ENCODE data around the gene TTLL13. TPM values are rescaled to one million over a fixed set of nuclear protein-coding genes. Genes with fewer than 3 reads are reported as not detected.
"Not testable (repeated sequence)": the region's sequence is repeated elsewhere in the genome, so short reads cannot be mapped to it uniquely, and the experiment has no call there.

TTLL13 gene
- total RNA-seq, 1 donor from 2014 or later: not detected

DNA sequence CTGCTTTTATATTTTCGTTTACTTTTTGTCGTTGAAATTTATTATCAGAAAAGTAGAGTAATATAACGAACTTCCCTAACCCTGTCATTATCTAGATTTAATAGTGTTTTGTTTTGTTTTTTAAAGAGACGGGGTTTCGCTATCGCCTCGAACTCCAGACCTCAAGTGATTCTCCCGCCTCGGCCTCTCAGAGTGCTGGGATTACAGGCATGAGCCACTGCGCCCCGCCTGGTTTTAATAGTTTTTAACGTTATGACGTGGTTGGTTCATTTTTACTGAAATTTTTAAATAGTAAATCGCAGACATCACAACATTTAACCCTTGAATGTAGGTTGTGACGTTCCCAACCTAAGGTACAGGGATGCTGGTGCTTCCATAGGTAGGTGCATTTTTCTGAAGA, 17.1 kb downstream of the TTLL13 start:
- peaks cover 13% of the 10 kb centered on the region for H3K36me3 Mint-ChIP-seq (ENCODE audit: low read depth)
- H3K4me3 Mint-ChIP-seq (ENCODE audit: unreplicated experiment): peak overlapping the region; percentile 94
- H3K27me3 Mint-ChIP-seq (ENCODE audit: low read depth): no peaks in the 10 kb centered on the region
- peak overlapping the region; percentile 96 for H3K27ac Mint-ChIP-seq (ENCODE audit: unreplicated experiment)
- peaks cover 46% of the 10 kb centered on the region for H3K4me1 Mint-ChIP-seq (ENCODE audit: low read depth)
- TF ChIP-seq CTCF (IDR thresholded peaks at IDR 0.05): peak; percentile 13
- no peaks in the 10 kb centered on the region for H3K9me3 Mint-ChIP-seq (ENCODE audit: low read depth)
- DNase-seq (ENCODE audit: low spot score): no peak

DNA sequence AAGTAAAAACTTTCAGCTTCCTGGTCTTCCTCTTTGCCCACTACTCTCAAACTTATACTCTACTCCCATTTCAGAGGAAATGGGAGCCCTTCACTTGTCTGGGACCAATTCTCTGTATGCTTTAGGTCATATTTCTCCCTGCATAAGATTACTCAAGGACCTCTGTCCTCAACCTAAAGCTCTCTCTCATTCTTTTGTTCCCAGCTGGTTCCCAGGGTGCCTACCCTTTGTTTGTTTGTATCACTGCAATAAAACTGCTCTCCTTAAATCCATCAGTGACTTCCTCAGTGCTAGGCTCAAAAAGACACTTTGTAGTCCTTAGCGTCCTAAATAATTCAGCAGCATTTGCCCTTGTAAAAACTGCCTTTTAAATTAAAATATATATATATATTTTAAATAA, 19.1 kb downstream of the TTLL13 start:
- H3K27ac Mint-ChIP-seq (ENCODE audit: unreplicated experiment): peak overlapping the region; percentile 55
- H3K4me3 Mint-ChIP-seq (ENCODE audit: unreplicated experiment): peak overlapping the region; percentile 62
- H3K36me3 Mint-ChIP-seq (ENCODE audit: low read depth): peaks cover 19% of the 10 kb centered on the region
- no peak for TF ChIP-seq CTCF (IDR thresholded peaks at IDR 0.05)
- H3K4me1 Mint-ChIP-seq (ENCODE audit: low read depth): peaks cover 46% of the 10 kb centered on the region
- H3K9me3 Mint-ChIP-seq (ENCODE audit: low read depth): no peaks in the 10 kb centered on the region
- no peaks in the 10 kb centered on the region for H3K27me3 Mint-ChIP-seq (ENCODE audit: low read depth)
- no peak for DNase-seq (ENCODE audit: low spot score)

DNA sequence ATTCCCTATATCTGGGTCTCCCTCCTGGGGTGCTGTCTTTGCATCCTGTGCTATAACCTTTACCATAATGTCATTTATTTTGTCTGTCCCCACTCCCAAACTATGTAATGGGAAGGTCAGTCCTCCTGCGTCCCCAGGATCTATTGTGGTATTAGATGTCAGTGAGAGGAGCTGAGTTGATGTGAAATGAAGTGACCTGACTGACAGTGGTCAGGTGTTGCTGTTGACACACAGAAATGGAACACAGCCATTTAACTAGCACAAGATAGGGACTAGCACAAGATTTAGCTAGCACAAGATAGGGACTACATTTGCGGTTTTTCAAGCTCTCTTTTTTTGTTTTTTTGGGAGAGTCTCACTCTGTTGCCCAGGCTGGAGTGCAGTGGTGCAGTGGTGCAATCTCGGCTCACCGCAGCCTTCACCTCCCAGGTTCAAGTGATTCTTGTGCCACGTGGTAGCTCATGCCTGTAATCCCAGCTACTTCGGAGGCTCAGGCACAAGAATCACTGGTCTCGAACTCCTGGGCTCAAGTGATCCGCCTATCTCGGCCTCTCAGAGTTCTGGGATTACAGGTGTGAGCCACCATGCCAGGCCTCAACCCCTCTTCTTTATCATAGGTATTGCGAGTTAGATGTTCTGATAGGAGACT, 21.3 kb downstream of the TTLL13 start:
- no peak for DNase-seq (ENCODE audit: low spot score)
- Mint-ChIP-seq H3K27me3 (ENCODE audit: low read depth) (no peaks in the 10 kb centered on the region), H3K27ac (ENCODE audit: unreplicated experiment) (peak overlapping the region; percentile 43), H3K4me1 (ENCODE audit: low read depth) (peaks cover 36% of the 10 kb centered on the region), H3K4me3 (ENCODE audit: unreplicated experiment) (no peak overlapping the region), H3K9me3 (ENCODE audit: low read depth) (no peaks in the 10 kb centered on the region), H3K36me3 (ENCODE audit: low read depth) (peaks cover 24% of the 10 kb centered on the region)
- no peak for TF ChIP-seq CTCF (IDR thresholded peaks at IDR 0.05)

DNA sequence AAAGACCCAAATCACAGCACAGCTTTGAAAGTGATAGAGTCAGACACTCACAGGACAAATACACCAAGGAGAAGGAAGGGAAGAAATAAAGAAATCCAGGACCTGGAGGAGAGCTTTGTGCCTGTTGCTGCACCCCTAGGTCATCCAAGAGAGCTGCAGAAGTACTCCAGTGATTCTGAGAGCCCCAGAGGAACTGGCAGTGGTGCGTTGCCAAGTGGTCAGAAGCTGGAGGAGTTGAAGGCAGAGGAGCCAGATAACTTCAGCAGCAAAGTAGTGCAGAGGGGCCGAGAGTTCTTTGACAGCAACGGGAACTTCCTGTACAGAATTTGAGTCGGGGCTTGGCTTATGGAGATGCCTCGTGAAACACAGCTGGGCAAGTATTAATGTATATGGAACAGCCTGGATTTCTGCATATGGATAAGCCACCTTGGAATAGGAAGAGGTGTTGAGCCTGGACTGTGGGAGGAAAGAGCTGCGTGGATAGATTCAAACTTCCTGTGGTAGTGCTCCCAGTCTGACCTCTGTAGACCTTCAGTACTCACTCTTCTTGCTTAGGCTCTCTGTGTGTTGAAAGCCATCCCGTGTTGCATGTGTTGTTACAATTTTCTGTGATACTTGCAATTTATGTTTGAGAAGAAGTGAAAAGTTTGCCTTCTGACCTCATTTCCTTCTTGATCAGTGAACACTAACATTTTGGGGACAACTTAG, 22.3 kb downstream of the TTLL13 start:
- no peak overlapping the region for H3K27ac Mint-ChIP-seq (ENCODE audit: unreplicated experiment)

GRCh38 chr15:90278467-90278866, 29.1 kb downstream of the TTLL13 start:
- H3K4me1 Mint-ChIP-seq (ENCODE audit: low read depth); H3K9me3 Mint-ChIP-seq (ENCODE audit: low read depth); H3K27ac Mint-ChIP-seq (ENCODE audit: unreplicated experiment); H3K36me3 Mint-ChIP-seq (ENCODE audit: low read depth); DNase-seq (ENCODE audit: low spot score); H3K4me3 Mint-ChIP-seq (ENCODE audit: unreplicated experiment); H3K27me3 Mint-ChIP-seq (ENCODE audit: low read depth): not testable (repeated sequence)

More for the DNA sequence above, 22.3 kb downstream of the TTLL13 start:
- Mint-ChIP-seq H3K36me3 (ENCODE audit: low read depth) (peaks cover 24% of the 10 kb centered on the region), H3K27me3 (ENCODE audit: low read depth) (no peaks in the 10 kb centered on the region), H3K9me3 (ENCODE audit: low read depth) (no peaks in the 10 kb centered on the region), H3K4me1 (ENCODE audit: low read depth) (peaks cover 34% of the 10 kb centered on the region), H3K4me3 (ENCODE audit: unreplicated experiment) (no peak overlapping the region)
- DNase-seq (ENCODE audit: low spot score): no peak
- TF ChIP-seq CTCF (IDR thresholded peaks at IDR 0.05): no peak

DNA sequence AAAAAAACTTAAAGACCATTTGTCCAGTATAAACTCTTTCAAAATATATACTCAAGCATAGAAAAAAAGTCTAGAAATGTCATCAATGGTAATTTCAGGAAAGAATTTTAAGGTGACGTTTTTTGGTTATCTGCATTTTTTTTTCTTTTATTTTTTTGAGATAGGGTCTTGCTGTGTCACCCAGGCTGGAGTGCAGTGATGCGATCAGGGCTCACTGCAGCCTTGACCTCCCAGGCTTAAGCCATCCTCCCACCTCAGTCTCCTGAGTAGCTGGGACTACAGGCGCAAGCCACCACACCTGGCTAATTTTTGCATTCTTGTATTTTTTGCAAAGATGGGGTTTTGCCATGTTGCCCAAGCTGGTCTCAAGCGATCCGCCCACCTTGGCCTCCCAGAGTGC, 31.4 kb downstream of the TTLL13 start:
- not testable (repeated sequence) for H3K4me1 Mint-ChIP-seq (ENCODE audit: low read depth); H3K4me3 Mint-ChIP-seq (ENCODE audit: unreplicated experiment); H3K9me3 Mint-ChIP-seq (ENCODE audit: low read depth); H3K27ac Mint-ChIP-seq (ENCODE audit: unreplicated experiment); H3K27me3 Mint-ChIP-seq (ENCODE audit: low read depth); DNase-seq (ENCODE audit: low spot score); H3K36me3 Mint-ChIP-seq (ENCODE audit: low read depth)

- H3K27me3 Mint-ChIP-seq (ENCODE audit: low read depth); H3K9me3 Mint-ChIP-seq (ENCODE audit: low read depth); H3K36me3 Mint-ChIP-seq (ENCODE audit: low read depth); H3K4me1 Mint-ChIP-seq (ENCODE audit: low read depth); H3K4me3 Mint-ChIP-seq (ENCODE audit: unreplicated experiment); H3K27ac Mint-ChIP-seq (ENCODE audit: unreplicated experiment); DNase-seq (ENCODE audit: low spot score): not testable (repeated sequence)
These were observed 32.3 kb downstream of the TTLL13 start for GRCh38 chr15:90281637-90282036.

Measured in chondrocyte (in vitro differentiated cells).